Omental fat pad (tissue), 4 donors: ENCODE measurements around the gene ARHGAP42. TPM values are rescaled to one million over a fixed set of nuclear protein-coding genes. Genes with fewer than 3 reads are reported as not detected.

Experiments used
- ATAC-seq: fragments of 150-250 bp; one replicate; pipeline ENCODE4 v1.9.1; 2016; ENCODE audit warnings: mild to moderate bottlenecking, moderate library complexity; ENCODE audit not compliant: low FRiP score
- DNase-seq: peaks from one replicate; pipeline ENCODE4 v3.0.0-alpha.2; 2019; ENCODE audit warnings: low spot score
- total RNA-seq, 4 donors: library from RNA; depleted of rRNA; stranded (reverse); fragments of >200 nt; gene quantifications; one replicate each; pipeline ENCODE4 v1.1.0, GENCODE V29; 2016
- TF ChIP-seq, protein P1 (sequence below), 3 donors: fragments of 450-650 bp; IDR thresholded peaks; one replicate each; pipeline ENCODE4 v1.5.1; 2016 to 2017; ENCODE audit warnings: antibody characterized with exemption in 3 of 3, mild to moderate bottlenecking in 3 of 3, moderate library complexity in 2 of 3

The ARHGAP42 gene
- total RNA-seq, 4 donors from 2014 or later: 9.6 to 47.4 (median 15.7) TPM

DNA sequence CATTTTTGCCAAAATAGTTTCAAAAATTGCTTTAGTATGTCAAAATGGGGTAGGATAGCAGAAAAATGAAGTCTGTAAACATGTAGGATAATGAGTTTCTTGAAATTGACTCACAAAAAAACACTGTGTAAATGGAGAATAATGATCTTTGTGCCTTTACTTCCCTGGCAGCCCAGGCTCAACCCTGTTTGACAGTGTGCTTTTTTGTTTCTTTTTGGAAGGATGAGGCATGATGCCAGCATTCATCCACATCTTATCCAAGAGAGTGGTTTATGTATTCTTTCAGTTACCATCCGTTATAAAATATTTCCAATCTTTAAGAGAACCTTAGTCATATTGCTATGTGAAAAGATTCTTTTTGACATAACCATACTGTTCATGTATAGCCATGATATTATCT lies 70.6 kb downstream of the ARHGAP42 start:
- no peak for ATAC-seq
- DNase-seq: no peak
- TF ChIP-seq, protein P1, sequence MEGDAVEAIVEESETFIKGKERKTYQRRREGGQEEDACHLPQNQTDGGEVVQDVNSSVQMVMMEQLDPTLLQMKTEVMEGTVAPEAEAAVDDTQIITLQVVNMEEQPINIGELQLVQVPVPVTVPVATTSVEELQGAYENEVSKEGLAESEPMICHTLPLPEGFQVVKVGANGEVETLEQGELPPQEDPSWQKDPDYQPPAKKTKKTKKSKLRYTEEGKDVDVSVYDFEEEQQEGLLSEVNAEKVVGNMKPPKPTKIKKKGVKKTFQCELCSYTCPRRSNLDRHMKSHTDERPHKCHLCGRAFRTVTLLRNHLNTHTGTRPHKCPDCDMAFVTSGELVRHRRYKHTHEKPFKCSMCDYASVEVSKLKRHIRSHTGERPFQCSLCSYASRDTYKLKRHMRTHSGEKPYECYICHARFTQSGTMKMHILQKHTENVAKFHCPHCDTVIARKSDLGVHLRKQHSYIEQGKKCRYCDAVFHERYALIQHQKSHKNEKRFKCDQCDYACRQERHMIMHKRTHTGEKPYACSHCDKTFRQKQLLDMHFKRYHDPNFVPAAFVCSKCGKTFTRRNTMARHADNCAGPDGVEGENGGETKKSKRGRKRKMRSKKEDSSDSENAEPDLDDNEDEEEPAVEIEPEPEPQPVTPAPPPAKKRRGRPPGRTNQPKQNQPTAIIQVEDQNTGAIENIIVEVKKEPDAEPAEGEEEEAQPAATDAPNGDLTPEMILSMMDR (IDR thresholded peaks at IDR 0.05): no peak

DNA sequence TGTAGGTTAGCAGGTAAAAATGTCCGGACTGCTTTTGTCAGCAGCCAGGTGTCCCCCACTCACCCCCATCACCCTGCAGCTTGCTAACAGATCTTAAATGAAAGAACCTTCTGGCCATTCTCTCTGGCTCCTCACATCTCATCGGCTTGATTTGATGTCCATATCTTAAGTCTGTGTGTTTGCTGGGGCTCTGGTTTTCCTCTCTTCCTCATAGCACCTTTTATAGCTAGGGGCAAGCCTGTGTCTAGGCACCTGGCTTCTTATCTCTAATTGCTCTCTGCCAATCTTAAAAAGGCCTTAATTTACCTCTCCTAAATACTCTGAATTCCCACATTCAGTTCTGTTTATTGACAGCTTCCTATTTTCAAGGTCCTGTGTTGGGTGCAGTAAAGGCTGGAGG lies 72.0 kb downstream of the ARHGAP42 start:
- TF ChIP-seq, protein P1 (IDR thresholded peaks at IDR 0.05): no peak
- ATAC-seq (no peak), DNase-seq (no peak)

DNA sequence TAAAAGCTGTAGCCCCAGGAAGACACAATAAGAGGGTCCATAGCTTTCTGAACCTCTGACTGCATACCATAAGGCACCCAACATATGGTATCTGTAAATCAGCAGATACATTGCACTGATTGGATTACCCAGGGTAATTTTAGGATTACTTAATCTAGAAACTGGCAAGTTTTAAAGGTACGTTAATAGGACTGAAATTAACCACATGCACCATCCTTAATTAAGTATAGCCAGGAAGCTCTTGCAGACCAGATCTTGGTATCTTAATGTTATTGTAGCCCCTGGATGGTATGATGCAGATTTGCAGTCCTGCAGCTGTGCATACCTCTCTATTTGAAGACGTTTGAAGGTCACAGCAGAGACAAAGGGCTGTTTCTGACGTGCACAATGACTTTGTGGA lies 72.8 kb downstream of the ARHGAP42 start:
- ATAC-seq (no peak), DNase-seq (no peak)
- TF ChIP-seq, protein P1 (IDR thresholded peaks at IDR 0.05): no peak

DNA sequence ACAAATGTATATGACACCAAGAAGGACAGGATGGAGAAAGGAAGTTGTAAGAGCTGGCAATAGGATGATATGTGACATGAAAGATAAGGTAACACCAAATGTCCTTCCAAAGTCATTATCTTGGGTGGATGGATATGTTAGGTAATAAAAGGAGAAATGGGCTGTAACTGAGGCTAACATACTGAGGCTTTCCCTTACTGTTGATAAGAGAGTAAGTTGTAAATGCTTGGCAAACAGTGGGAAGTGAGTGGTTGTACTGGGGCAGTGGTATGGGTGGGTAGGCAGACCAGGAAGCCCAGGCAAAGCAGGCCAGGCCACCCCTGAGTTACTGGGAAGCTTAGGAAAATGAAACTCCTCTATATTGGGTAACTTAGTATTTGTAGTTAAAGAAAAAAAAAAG lies 73.7 kb downstream of the ARHGAP42 start:
- DNase-seq: no peak
- no peak for ATAC-seq

DNA sequence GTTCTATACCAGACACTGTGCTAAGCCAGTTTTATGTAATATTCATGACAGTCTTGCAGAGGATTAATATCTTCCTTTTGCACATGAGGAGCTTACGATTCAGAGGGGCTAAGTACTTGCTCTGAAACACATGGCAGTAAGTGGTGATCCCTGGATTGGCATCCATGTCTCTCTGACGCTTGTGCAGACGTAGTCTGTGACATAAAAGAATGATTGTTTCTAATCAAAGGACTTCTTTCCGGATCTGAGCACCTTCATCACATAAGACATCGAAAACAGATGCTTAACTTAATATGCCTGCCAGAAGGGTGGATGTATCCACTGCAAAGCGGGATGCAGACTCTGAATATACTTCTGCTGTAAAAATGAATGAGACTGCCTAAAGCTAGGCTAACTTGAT lies 74.8 kb downstream of the ARHGAP42 start:
- TF ChIP-seq, protein P1 (IDR thresholded peaks at IDR 0.05): no peak
- DNase-seq (no peak), ATAC-seq (no peak)

More for the DNA sequence above, 73.7 kb downstream of the ARHGAP42 start:
- TF ChIP-seq, protein P1 (IDR thresholded peaks at IDR 0.05): no peak

DNA sequence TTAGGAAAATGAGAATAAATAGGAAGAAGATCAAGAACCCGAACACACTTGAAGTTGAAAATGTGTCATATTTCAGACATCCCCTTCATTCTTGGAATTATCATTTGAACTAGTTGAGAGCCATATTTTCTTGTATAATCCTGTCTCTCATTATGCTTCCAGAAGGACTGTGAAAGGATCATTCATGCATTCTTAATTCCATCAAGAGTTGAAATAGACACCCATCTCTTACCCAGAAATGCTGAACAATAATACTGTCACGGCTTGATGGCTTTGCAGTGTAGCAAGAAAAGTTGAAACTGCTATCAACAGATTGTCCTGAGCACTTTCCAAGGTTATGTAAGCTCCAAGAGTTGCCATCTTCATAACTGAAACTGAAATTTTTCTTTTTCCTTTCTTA lies 79.7 kb downstream of the ARHGAP42 start:
- no peak for DNase-seq
- no peak for ATAC-seq
- TF ChIP-seq, protein P1 (IDR thresholded peaks at IDR 0.05): no peak

DNA sequence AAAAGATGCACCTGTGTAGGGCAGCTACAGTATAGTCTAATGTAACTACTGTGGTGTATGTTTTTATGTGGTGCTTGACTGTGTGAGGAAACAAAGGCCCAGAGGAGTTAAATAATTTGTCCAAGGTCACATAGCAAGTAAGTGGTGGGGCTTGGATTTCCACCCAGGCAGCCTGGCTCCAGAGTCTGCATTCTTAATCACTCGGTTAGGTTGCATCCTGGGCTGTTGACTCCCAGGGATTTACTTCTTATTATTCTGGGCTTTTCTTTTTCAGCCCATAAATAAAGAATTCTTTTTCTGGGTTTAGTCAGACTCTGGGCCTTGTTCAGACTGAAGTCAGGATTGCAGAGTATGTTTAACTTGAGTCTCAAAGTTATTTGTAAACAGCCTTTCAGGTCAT lies 82.1 kb downstream of the ARHGAP42 start:
- DNase-seq: no peak
- TF ChIP-seq, protein P1 (IDR thresholded peaks at IDR 0.05): no peak
- no peak for ATAC-seq
